ENCODE results near the gene PAPPA.

PAPPA gene

GRCh38 chr9:116233160-116233530, 79.6 kb downstream of the PAPPA start:
- DNase-seq: no peak

GRCh38 chr9:116234081-116234480, 80.5 kb downstream of the PAPPA start:
- no peak for DNase-seq

- no peak for DNase-seq
Measured at GRCh38 chr9:116236979-116237378, 83.4 kb downstream of the PAPPA start.

GRCh38 chr9:116237456-116237855, 83.9 kb downstream of the PAPPA start:
- no peak for DNase-seq

- no peak for DNase-seq
Measured at GRCh38 chr9:116238225-116238624, 84.6 kb downstream of the PAPPA start.

GRCh38 chr9:116238776-116239340, 85.3 kb downstream of the PAPPA start:
- DNase-seq: no peak

- DNase-seq: no peak
Measured at GRCh38 chr9:116243708-116244107, 90.1 kb downstream of the PAPPA start.

GRCh38 chr9:116247284-116247683, 93.7 kb downstream of the PAPPA start:
- DNase-seq: no peak

- no peak for DNase-seq
Measured at GRCh38 chr9:116247791-116248374, 94.3 kb downstream of the PAPPA start.

- DNase-seq: no peak
Measured at GRCh38 chr9:116250891-116251290, 97.3 kb downstream of the PAPPA start.

GRCh38 chr9:116251366-116251765, 97.8 kb downstream of the PAPPA start:
- DNase-seq: no peak

GRCh38 chr9:116260531-116260930, 106.9 kb downstream of the PAPPA start:
- no peak for DNase-seq

GRCh38 chr9:116262448-116262847, 108.9 kb downstream of the PAPPA start:
- DNase-seq: no peak

- no peak for DNase-seq
Measured at GRCh38 chr9:116264361-116264760, 110.8 kb downstream of the PAPPA start.

GRCh38 chr9:116267021-116267420, 113.4 kb downstream of the PAPPA start:
- DNase-seq: no peak

GRCh38 chr9:116269250-116269649, 115.7 kb downstream of the PAPPA start:
- DNase-seq: no peak

- DNase-seq: no peak
Measured at GRCh38 chr9:116270546-116270945, 117.0 kb downstream of the PAPPA start.

GRCh38 chr9:116271340-116271739, 117.7 kb downstream of the PAPPA start:
- DNase-seq: no peak

GRCh38 chr9:116271991-116272390, 118.4 kb downstream of the PAPPA start:
- DNase-seq: no peak

GRCh38 chr9:116274293-116274692, 120.7 kb downstream of the PAPPA start:
- no peak for DNase-seq

- no peak for DNase-seq
Measured at GRCh38 chr9:116275418-116276195, 122.0 kb downstream of the PAPPA start.

- no peak for DNase-seq
Measured at GRCh38 chr9:116276196-116276493, 122.6 kb downstream of the PAPPA start.

GRCh38 chr9:116276651-116277121, 123.1 kb downstream of the PAPPA start:
- no peak for DNase-seq

GRCh38 chr9:116278326-116278725, 124.7 kb downstream of the PAPPA start:
- DNase-seq: no peak

- DNase-seq: no peak
Measured at GRCh38 chr9:116279230-116279629, 125.6 kb downstream of the PAPPA start.
